Fibroblast of pulmonary artery (primary cell): ENCODE measurements around the gene STK24.

Experiments
- DNase-seq: peaks from one replicate; pipeline ENCODE4 v3.0.0-alpha.2; 2010; ENCODE audit warnings: low read depth
- H3K4me3 ChIP-seq: replicated peaks from 2 replicates; pipeline ENCODE4 v1.5.1; 2011; ENCODE audit warnings: low read depth, mild to moderate bottlenecking, control low read depth, low read length, moderate library complexity
- TF ChIP-seq, protein P1 (sequence below): IDR thresholded peaks from 2 replicates; pipeline ENCODE4 v1.5.1; 2011; ENCODE audit warnings: mild to moderate bottlenecking, control low read depth, low read length, inconsistent platforms; ENCODE audit errors: missing control alignments

STK24 gene

GRCh38 chr13:98487016-98487415 is 89.9 kb downstream of the STK24 start:
- TF ChIP-seq, protein P1, sequence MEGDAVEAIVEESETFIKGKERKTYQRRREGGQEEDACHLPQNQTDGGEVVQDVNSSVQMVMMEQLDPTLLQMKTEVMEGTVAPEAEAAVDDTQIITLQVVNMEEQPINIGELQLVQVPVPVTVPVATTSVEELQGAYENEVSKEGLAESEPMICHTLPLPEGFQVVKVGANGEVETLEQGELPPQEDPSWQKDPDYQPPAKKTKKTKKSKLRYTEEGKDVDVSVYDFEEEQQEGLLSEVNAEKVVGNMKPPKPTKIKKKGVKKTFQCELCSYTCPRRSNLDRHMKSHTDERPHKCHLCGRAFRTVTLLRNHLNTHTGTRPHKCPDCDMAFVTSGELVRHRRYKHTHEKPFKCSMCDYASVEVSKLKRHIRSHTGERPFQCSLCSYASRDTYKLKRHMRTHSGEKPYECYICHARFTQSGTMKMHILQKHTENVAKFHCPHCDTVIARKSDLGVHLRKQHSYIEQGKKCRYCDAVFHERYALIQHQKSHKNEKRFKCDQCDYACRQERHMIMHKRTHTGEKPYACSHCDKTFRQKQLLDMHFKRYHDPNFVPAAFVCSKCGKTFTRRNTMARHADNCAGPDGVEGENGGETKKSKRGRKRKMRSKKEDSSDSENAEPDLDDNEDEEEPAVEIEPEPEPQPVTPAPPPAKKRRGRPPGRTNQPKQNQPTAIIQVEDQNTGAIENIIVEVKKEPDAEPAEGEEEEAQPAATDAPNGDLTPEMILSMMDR: no peak
- no peak overlapping the region for H3K4me3 ChIP-seq
- no peak for DNase-seq

- no peak for DNase-seq
- no peak overlapping the region for H3K4me3 ChIP-seq
- TF ChIP-seq, protein P1: no peak
Observed at GRCh38 chr13:98486412-98486811, 90.5 kb downstream of the STK24 start.

DNA sequence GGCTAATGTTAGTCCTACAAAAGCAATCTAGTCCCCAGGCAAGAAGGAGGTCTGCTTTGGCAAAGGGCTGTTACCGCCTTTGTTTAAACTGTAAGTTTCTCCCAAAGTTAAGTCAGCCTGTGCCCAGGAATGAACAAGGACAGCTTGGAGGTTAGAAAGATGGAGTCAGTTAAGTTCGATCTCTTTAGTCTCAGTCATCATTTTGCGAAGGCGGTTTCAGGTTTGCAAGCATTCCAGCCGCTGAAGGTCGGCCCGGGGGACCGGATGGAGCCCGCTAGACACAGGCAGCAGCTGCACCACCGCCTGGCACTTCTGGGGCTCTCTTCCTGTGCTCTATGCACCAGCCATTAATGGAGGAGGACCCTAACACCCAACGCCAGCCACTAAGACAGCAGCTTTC is 91.3 kb downstream of the STK24 start:
- no peak for DNase-seq
- no peak overlapping the region for H3K4me3 ChIP-seq
- TF ChIP-seq, protein P1: no peak

GRCh38 chr13:98484289-98485219 is 92.4 kb downstream of the STK24 start:
- TF ChIP-seq, protein P1: no peak
- DNase-seq: peak; percentile 91
- peak overlapping the region; percentile 17 for H3K4me3 ChIP-seq

GRCh38 chr13:98483601-98484288 is 93.2 kb downstream of the STK24 start:
- no peak for DNase-seq
- TF ChIP-seq, protein P1: no peak
- H3K4me3 ChIP-seq: no peak overlapping the region

- no peak overlapping the region for H3K4me3 ChIP-seq
- TF ChIP-seq, protein P1: peak; percentile 9
- peak; percentile 57 for DNase-seq
Observed at GRCh38 chr13:98482476-98483444, 94.1 kb downstream of the STK24 start.
